ENCODE measurements around the gene IL20.

DNA sequence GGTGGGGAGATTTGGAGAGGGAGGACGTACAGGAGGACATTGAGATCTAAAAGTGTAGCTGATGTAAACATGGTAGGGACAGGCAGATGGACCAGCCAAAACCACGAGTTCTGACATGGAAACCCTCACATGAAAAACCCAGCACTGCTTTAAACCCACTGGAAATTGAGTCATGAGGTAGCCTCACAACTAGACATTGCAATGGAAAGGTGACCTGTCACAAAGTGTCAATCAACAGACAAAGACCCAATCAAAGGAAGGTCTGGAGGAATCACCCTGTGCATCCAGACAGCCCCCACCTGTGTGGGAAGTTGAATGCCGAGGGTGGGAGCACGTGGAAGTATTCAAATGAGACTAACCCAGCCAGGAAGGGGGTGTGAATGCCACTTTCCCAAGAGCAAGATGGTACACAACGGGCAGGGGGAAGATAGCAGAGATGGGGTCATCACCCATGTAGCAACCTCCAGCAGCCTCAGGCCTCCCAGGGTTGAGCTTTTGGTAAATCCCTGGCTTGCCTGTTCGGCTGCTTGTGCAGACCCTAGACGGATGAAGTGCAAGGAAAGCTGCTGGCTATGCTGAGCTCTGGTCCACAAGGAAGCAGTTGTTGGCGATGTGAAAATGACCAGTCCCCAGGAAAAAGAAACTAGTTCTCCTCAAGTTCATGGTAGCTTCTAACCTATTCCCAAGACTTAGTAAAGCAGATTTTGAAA lies 50.7 kb downstream of the IL20 start:
- no peak for TF ChIP-seq POLR2A (IDR thresholded peaks at IDR 0.05)
- TF ChIP-seq, protein P1, sequence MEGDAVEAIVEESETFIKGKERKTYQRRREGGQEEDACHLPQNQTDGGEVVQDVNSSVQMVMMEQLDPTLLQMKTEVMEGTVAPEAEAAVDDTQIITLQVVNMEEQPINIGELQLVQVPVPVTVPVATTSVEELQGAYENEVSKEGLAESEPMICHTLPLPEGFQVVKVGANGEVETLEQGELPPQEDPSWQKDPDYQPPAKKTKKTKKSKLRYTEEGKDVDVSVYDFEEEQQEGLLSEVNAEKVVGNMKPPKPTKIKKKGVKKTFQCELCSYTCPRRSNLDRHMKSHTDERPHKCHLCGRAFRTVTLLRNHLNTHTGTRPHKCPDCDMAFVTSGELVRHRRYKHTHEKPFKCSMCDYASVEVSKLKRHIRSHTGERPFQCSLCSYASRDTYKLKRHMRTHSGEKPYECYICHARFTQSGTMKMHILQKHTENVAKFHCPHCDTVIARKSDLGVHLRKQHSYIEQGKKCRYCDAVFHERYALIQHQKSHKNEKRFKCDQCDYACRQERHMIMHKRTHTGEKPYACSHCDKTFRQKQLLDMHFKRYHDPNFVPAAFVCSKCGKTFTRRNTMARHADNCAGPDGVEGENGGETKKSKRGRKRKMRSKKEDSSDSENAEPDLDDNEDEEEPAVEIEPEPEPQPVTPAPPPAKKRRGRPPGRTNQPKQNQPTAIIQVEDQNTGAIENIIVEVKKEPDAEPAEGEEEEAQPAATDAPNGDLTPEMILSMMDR (IDR thresholded peaks at IDR 0.05) = no peak
- TF ChIP-seq POLR2AphosphoS5 (IDR thresholded peaks at IDR 0.05) = no peak
- TF ChIP-seq EP300 (IDR thresholded peaks at IDR 0.05) = no peak
